ENCODE results near the gene PPP1R12B.
"Not testable (repeated sequence)": the region's sequence is repeated elsewhere in the genome, so short reads cannot be mapped to it uniquely, and the experiment has no call there.

PPP1R12B gene

DNA sequence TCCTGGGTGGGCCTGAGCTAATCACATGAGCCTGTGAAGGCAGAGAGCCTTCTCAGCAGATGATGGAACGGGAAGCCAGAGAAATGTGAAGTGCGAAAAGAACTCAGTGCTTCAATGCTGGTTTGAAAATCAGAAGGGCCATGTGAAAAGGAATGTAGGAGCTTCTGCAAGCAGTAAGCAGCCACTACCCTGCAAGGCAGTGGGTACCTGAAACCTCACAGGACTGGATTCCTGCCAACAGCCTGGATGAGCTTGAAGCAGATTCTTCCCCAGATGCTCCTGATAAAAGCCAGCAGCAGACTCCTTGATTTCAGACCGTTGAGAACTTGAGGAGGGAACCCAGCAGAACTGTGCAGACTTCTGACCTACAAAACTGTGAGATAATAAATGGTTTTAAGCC is 203.2 kb downstream of the PPP1R12B start:
- no peak for DNase-seq (ENCODE audit: extremely low read depth in 1 of 2, low read depth in 1 of 2)

DNA sequence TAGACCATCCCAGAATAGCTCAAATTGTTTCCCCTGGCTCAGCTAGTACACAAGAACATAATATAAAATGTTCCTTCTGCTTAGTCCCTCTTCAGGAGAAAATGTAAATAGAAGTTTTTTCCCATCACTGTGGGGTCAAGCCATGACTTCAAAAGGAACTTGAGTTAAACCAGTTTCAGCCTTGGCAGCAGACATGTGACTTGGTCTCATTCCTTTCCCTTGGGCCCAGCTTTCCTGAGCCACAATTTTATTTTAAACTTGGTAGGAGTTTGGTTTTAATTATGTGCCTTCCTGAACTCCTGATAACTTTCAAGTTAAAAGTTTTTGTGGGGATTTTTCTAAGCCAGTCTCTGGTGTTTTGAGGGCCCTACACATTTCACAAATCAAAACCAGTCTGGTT is 204.1 kb downstream of the PPP1R12B start:
- not testable (repeated sequence) for DNase-seq (ENCODE audit: extremely low read depth in 1 of 2, low read depth in 1 of 2)

DNA sequence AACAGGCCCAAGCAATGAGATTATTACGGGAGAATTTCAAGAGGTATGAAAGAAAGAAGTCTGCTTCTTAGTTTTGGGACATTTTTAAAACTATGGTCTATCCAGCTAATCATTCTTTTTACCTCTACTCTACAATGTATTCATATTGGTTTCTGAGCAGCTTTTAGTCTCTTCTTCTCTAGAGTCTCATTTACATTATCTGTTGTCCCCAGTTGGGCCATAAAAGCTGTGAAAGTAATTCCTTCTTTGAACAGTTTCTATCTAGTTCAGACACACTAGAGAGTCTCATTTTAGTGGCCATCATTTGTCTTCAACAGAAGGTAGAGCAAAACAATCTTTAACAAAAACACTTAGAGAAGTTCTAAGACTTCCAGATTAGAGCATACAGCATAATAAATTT is 204.6 kb downstream of the PPP1R12B start:
- not testable (repeated sequence) for DNase-seq (ENCODE audit: extremely low read depth in 1 of 2, low read depth in 1 of 2)

DNA sequence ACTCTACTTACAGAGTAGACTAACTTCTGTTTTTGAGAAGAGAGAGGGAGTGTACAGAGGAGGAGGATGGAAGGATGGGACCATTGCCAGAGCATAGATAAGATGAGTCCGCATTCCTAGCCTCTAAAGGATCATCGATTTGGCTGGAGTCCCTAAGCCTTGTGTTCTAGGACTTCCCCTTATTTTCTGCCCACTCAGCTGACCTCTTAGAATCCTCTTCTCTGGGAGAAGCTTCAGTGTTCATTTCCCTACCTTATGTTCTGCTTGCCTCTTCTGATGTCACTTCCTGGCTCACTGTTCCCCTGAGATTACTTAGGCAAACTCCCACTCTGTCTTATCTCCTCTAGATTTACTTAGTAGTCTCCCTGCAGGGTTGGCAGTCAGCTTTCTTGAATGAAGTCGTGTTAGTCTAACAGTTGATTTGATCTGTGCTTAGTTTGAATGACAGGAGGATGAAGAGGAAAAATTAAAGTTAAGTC is 205.1 kb downstream of the PPP1R12B start:
- no peak for DNase-seq (ENCODE audit: extremely low read depth in 1 of 2, low read depth in 1 of 2)

DNA sequence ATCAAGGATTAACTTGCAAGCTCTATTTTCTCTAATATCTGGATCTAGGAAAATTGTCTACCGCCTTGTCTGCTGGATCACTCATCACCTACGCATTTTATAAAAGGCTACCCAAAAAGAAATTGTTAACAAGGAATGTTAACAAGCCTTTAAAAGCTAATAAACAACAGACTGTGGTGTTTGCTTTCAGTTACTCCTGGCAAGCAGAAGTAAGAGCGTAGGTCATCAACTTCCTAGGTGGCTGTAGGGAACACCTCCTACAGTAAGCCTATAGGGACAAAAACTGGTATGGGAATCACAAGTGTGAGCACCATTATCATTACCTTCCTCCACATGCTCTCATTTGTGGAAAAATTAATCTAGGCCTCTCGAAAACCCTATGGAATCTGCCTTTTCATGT is 206.1 kb downstream of the PPP1R12B start:
- DNase-seq (ENCODE audit: extremely low read depth in 1 of 2, low read depth in 1 of 2): not testable (repeated sequence)

DNA sequence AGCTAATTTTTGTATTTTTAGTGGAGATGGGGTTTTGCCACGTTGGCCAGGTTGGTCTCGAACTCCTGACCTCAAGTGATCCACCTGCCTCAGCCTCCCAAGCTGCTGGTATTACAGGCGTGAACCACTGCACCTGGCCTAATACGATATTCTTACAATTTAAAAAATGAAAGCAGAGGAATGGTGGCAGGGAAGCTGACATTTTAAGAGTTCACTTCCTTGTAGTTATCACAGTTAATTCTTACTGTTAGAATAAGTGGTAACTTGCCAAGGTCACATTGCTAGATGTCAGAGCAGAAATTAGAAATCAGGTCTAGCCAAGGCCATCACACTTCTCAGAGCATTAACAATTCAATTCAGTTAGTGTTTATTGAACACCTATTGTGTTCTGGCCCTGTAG is 207.5 kb downstream of the PPP1R12B start:
- DNase-seq (ENCODE audit: extremely low read depth in 1 of 2, low read depth in 1 of 2): not testable (repeated sequence)

DNA sequence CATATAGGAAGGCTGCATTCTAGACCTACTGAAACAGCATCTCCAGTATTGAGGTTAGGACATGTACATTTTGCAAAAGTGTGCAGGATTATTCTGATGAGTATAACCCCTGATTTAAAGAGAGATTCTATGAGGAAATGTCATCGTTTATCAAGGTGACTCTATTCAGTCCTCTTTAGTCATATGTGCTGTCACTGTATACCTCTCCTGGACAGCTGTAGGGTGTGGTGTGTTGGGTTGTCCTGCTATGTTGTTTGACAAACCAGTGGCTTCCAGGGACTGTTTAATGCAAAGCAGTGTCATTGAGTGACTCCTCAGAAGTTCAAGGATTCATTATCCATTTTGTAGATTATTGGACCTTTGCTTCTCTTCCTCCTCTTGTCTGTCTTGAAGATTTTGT is 209.2 kb downstream of the PPP1R12B start:
- DNase-seq (ENCODE audit: extremely low read depth in 1 of 2, low read depth in 1 of 2): not testable (repeated sequence)

DNA sequence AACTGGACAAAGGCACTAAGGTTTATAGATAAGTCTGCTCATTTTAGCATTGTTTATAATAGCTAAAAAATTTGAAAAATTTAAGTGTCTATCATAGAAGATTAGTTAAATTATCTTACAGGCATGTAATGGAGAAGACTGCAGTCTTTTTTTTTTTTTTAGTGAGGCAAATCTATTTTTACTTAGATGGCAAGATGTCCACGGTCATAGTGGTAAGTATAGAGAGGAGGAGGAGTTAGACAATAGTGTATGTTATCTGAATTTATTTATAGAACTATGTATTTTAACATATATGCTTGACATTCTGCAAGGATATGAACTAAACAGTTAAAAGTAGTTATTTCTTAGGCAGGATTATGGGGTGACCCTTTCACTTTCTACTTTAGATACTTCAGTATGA is 212.7 kb downstream of the PPP1R12B start:
- no peak for DNase-seq (ENCODE audit: extremely low read depth in 1 of 2, low read depth in 1 of 2)

DNA sequence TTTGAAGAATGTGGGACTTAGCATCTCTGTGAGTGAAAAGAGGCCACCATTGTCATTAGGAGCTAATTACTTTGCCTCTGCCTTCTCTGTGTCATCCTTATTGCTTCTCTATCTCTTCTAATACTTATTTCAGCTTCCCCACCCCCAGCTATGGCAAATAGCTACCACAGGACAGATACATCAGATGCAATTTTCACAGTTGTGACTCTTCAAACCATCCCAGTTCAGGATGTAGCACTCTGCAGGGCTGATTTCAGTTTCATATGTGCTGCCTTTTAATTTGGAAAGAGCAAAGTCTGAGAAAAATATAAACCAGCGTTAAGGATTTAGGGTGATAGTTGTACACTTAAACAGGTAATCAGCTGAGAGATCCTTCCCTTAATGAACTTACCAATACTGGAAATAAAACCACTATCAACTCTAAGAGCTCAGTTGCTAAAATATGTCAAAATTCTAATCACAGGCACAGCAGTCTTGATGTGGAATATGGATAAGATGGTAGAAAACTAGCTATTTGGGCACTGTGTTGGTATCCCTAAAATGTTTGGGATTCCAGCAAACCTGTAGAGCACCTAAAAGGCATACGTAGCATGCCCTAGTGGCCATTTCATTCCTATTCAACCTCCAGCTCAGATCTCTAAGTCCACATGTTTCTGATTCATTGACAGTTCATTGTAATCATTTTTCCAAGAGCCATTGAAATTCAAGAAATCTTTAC is 213.4 kb downstream of the PPP1R12B start:
- DNase-seq (ENCODE audit: extremely low read depth in 1 of 2, low read depth in 1 of 2): no peak

DNA sequence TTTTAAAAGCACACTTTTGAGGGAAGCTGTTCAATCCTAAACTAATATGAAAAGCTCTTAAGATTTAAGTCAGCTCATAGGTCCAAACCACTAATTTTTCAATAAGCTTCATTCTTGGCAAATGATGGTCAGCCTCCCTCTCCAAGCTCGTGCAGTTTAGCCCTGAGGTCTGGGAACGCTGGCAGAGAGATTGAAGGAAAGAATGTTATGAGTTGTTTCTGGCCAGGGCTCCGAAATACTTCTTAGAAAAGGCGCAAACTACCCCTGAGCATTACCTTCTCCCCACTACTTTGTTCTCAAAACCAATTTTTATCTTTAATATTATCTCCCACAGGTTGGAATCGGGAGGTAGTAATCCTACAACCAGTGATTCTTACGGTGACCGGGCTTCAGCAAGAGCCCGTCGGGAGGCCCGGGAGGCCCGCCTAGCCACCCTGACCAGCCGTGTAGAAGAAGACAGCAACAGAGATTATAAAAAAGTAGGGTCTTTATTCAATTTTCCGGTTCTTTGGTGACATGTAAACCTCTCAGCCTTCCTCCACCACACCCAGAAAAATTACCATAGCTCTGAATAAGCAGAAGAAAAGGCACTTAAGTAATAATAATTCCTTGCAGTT is 214.1 kb downstream of the PPP1R12B start:
- no peak for DNase-seq (ENCODE audit: extremely low read depth in 1 of 2, low read depth in 1 of 2)

DNA sequence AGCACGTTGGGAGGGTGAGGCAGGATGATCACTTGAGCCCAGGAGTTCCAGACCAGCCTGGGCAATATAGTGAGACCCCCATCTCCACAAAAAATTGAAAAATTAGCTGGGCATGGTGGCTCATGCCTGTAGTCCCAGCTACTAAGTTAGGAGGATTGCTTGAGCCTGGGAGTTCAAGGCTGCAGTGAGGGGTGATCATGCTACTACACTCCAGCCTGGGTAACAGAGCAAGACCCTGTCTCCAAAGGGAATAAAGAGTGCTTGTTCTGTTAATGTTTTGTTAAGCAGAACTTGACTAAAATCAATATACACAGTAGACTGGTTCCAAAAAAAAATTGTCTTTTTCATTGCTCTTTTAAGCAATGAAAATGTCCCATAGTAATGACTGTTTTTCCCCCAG is 215.3 kb downstream of the PPP1R12B start:
- no peak for DNase-seq (ENCODE audit: extremely low read depth in 1 of 2, low read depth in 1 of 2)

DNA sequence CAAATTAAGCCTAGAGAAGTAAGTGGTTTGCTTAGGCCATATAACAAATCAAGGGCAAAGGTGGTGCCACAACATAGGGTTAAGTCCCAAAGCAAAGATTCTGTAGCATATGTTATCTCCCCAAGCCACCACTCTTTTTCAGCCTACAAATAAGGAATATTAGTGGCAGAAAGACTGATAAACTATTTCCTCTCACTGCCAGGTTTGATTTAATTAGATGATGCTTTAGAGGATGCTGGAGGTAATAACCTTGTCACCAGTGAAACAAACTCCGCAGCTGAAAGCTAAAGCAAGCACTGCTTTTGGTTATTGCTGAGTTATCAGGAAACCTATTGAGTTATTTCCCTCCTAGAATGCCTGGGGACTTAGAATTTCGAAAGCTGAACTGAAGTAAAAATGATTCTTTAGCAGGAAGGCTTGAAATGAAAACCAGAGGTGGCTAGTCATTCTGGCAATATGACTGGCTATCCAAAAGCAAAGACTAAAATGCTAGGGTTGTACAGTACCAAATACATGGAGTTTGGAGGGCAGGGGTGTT is 216.5 kb downstream of the PPP1R12B start:
- DNase-seq (ENCODE audit: extremely low read depth in 1 of 2, low read depth in 1 of 2): no peak

DNA sequence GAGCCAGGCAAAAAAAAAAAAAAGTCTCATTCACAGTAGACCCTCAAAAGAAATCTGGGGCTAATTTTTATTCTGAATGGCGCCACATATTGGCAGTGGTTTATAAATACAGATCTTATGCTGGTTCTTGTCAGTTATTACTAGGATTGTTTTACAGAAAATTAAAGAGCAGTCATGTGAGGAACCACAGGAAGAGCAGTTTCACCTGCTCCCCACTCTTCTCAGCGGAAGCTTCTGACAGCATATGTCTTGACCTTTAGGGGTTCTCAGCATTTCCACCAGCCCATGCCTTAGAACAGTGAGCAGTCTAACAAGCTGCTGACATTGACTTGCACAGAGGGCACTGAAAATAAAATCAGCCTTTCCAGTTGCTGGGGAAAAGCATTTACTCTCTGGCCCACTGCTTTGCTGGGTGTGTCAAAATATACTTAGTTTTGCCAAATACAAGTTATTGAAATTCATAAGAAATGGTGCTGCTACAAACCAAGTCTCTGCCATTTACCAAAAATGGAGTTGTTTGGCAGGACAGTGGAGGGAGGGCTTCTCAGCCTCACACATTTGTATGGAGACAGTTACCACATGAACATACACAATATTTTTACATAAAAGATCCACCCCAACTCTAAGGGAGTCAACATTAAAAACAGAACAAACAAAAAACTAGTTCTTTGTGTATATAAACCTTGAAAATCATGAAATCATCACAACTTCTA is 217.5 kb downstream of the PPP1R12B start:
- DNase-seq (ENCODE audit: extremely low read depth in 1 of 2, low read depth in 1 of 2): no peak

DNA sequence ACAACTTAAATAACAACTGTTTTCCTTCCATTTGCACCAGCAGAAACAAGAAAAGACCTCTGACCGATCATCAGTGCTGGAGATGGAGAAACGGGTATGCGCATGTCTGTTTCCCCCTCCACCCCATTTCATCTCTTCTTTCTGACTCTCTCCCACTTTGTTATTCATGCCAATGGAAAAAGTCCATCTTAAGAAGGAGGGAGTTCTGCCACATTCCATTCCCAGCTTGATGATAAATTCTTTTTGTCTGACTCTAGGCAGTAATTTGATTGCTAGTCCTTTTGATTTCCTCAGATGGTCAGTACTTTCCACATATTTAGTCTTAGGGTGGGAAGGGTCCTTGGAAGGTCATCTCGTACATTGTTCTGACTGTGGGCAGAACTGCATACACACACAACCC is 219.2 kb downstream of the PPP1R12B start:
- DNase-seq (ENCODE audit: extremely low read depth in 1 of 2, low read depth in 1 of 2): no peak

DNA sequence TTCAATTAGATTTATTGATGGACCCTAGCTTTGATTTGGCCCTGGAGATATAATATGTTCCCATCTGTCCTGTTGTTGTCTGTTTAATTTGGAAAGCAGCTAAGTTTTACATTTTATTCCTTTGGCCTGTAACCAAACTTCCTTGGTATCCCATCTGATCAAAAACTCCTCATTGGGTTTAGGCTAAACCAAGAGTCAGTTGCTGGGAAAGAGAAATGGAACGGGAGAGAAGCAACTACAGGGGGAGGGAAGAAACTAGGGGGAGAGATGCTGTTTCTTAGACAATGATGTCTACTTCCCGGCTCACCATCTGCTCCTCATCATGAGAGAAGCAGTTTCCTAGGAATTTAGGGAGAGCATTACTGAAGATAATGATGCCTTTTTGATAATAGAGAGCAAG is 219.9 kb downstream of the PPP1R12B start:
- no peak for DNase-seq (ENCODE audit: extremely low read depth in 1 of 2, low read depth in 1 of 2)

DNA sequence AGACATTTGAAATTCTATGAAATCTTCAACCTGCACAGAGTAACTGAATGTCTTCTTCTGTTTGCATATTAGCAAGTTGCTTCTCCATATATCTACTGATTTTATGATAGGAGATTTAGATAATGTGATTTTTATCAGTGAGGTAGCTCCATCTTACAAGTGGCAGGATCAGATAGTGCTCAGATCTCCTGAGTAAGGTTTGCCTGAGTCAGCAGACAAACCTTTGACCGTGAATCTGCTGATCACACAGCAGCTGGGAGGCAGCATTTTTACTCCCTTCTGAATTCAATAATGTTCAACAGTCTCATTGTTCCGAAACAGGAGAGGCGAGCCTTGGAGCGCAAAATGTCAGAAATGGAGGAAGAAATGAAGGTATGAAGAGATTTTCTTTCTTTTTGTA is 220.3 kb downstream of the PPP1R12B start:
- DNase-seq (ENCODE audit: extremely low read depth in 1 of 2, low read depth in 1 of 2): no peak

DNA sequence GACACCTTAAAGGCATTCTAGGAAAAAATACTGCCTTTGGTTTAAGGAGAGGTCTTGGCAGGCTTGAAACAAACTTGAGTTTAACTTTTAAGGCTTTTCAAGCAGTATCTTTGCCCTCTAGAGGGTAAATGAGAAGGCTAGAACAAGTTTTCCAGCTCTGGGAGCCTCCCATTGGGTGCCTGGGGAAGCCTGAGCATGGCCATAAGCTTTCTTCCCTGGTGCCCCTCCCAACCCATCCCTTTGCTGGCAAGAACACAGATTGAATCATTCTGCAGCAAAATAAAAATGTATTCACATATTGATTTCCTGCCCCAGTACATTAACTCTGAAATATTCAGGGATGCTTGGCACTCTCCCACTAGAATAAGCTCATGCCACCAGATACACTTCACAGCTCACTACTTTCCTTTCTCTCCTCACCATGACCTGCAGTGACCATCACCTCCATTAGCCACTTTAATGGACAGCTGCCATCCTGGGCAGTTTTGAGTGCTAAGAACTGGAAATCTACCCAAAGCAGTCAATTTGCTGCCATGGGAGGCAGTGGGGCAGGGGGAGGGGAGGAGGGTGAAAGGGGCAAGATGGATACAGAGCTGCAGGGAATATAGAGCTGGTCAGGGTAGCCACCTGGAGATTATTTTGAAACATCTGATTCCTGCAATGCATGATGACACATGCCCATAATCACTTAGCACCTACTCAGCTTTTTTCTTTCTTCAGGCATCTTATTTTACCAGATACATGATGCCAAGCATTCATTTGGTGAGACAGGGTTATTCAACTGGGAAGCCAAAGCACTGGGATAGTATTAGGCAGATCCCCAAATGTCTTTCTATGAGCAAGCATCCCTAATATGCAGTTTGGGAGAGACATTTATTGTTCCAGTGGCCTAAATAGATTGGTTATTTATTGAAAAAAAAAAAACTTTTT is 221.2 kb downstream of the PPP1R12B start:
- no peak for DNase-seq (ENCODE audit: extremely low read depth in 1 of 2, low read depth in 1 of 2)

DNA sequence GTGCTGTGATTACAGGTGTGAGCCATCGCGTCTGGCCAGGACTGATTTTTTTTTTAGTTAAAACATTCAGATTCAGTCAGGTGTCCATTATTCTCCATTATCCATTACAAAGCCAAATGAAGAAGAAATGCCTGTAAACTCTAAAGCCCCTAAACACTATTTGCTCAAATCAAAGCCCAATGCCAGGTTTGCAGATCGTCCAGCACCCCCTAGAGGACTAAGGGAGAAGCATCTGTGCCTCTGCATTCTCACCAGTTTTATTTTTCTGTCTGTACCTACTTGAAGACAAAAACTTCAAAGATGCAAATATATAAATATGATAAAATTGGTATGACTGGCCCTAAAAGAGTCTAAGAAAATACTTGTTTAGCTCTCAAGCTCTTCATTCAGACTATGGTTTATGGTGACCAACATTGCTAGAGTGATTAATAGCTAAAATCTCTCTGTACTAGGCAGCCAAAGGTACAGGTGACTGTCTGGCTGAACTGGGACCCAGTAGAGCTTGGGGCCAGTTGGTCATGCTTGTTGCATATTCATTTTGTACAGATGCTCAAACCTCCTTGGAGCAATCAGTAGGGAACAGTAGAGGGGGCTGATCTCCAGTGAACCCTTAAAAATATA is 223.3 kb downstream of the PPP1R12B start:
- DNase-seq (ENCODE audit: extremely low read depth in 1 of 2, low read depth in 1 of 2): no peak

DNA sequence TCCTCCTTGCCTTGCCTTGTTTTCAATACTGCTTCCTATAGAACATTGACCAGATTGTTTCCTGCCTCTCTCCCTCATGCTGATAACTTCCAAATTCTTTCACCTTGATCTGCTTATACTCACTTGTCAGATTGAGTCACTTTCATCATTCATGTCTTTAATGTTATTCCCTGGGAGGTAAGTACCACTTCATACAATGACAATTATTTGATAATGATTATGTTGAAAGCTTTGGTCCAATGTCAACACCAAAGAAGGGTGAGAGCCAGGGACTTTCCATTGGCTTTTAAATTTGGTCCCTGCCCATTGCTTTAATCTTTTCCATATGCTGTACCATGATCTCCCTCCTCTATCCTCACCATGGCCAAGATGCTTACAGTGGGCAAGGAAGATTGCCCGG is 224.4 kb downstream of the PPP1R12B start:
- no peak for DNase-seq (ENCODE audit: extremely low read depth in 1 of 2, low read depth in 1 of 2)
